Measurements from ENCODE around the gene CNGB1. TPM values are rescaled to one million over a fixed set of nuclear protein-coding genes. Genes with fewer than 3 reads are reported as not detected.
"Not testable (repeated sequence)": the region's sequence is repeated elsewhere in the genome, so short reads cannot be mapped to it uniquely, and the experiment has no call there.

CNGB1 gene
- total RNA-seq, 4 donors from 2014 or later: 0.14 to 1.9 (median 0.87) TPM

GRCh38 chr16:57876210-57876609 lies 94.7 kb downstream of the CNGB1 start:
- no peak for DNase-seq
- Histone ChIP-seq H3K4me3 (no peak overlapping the region), H3K27me3 (peaks cover 52% of the 10 kb centered on the region), H3K9me3 (no peaks in the 10 kb centered on the region), H3K36me3 (no peaks in the 10 kb centered on the region), H3K27ac (no peak overlapping the region), H3K4me1 (no peaks in the 10 kb centered on the region)
- in situ Hi-C loops (cut with MboI; ENCODE audit: low pct_ligation_motif_present in 1 of 4, low pct_unique_long_range_greater_than_20kb in 1 of 4, low sequenced_read_pairs in 3 of 4) (no loop called here), intact Hi-C loops (cut with DNase I; ENCODE audit: low total_unique reads) (no loop called here)
- WGBS, 2 donors (ENCODE audit: low coverage in 1 of 2): 65 to 69% methylated on average over 4 of the region's 4 CpGs
- no peak for TF ChIP-seq EP300 (IDR thresholded peaks at IDR 0.05; ENCODE audit: low read depth)
- no peak for TF ChIP-seq POLR2AphosphoS5 (IDR thresholded peaks at IDR 0.05)
- no peak for TF ChIP-seq POLR2A (IDR thresholded peaks at IDR 0.05)
- TF ChIP-seq, protein P1, sequence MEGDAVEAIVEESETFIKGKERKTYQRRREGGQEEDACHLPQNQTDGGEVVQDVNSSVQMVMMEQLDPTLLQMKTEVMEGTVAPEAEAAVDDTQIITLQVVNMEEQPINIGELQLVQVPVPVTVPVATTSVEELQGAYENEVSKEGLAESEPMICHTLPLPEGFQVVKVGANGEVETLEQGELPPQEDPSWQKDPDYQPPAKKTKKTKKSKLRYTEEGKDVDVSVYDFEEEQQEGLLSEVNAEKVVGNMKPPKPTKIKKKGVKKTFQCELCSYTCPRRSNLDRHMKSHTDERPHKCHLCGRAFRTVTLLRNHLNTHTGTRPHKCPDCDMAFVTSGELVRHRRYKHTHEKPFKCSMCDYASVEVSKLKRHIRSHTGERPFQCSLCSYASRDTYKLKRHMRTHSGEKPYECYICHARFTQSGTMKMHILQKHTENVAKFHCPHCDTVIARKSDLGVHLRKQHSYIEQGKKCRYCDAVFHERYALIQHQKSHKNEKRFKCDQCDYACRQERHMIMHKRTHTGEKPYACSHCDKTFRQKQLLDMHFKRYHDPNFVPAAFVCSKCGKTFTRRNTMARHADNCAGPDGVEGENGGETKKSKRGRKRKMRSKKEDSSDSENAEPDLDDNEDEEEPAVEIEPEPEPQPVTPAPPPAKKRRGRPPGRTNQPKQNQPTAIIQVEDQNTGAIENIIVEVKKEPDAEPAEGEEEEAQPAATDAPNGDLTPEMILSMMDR (IDR thresholded peaks at IDR 0.05): no peak

GRCh38 chr16:57875347-57875746 lies 95.6 kb downstream of the CNGB1 start:
- H3K36me3 ChIP-seq: no peaks in the 10 kb centered on the region
- no peaks in the 10 kb centered on the region for H3K9me3 ChIP-seq
- peaks cover 43% of the 10 kb centered on the region for H3K27me3 ChIP-seq
- intact Hi-C loops (cut with DNase I; ENCODE audit: low total_unique reads) (no loop called here), in situ Hi-C loops (cut with MboI; ENCODE audit: low pct_ligation_motif_present in 1 of 4, low pct_unique_long_range_greater_than_20kb in 1 of 4, low sequenced_read_pairs in 3 of 4) (no loop called here)
- TF ChIP-seq POLR2AphosphoS5 (IDR thresholded peaks at IDR 0.05) (no peak), EP300 (IDR thresholded peaks at IDR 0.05; ENCODE audit: low read depth) (no peak), POLR2A (IDR thresholded peaks at IDR 0.05) (no peak)
- TF ChIP-seq, protein P1 (IDR thresholded peaks at IDR 0.05): no peak
- no peak overlapping the region for H3K4me3 ChIP-seq
- no peaks in the 10 kb centered on the region for H3K4me1 ChIP-seq
- 63 to 79% methylated on average over 1 to 5 of the region's 5 CpGs for WGBS, 2 donors (ENCODE audit: low coverage in 1 of 2)
- H3K27ac ChIP-seq: no peak overlapping the region
- no peak for DNase-seq

GRCh38 chr16:57873218-57873617 lies 97.7 kb downstream of the CNGB1 start:
- no peak overlapping the region for H3K27ac ChIP-seq
- H3K9me3 ChIP-seq: no peaks in the 10 kb centered on the region
- in situ Hi-C loops (cut with MboI; ENCODE audit: low pct_ligation_motif_present in 1 of 4, low pct_unique_long_range_greater_than_20kb in 1 of 4, low sequenced_read_pairs in 3 of 4): no loop called here
- no peak overlapping the region for H3K4me3 ChIP-seq
- no peak for DNase-seq
- TF ChIP-seq, protein P1 (IDR thresholded peaks at IDR 0.05): no peak
- no peak for TF ChIP-seq POLR2AphosphoS5 (IDR thresholded peaks at IDR 0.05)
- TF ChIP-seq POLR2A (IDR thresholded peaks at IDR 0.05): no peak
- TF ChIP-seq EP300 (IDR thresholded peaks at IDR 0.05; ENCODE audit: low read depth): no peak
- H3K4me1 ChIP-seq: no peaks in the 10 kb centered on the region
- WGBS, 2 donors (ENCODE audit: low coverage in 1 of 2): 28 to 33% methylated on average over 1 to 11 of the region's 11 CpGs
- H3K36me3 ChIP-seq: no peaks in the 10 kb centered on the region
- intact Hi-C loops (cut with DNase I; ENCODE audit: low total_unique reads): no loop called here
- peaks cover 37% of the 10 kb centered on the region for H3K27me3 ChIP-seq

GRCh38 chr16:57872764-57873163 lies 98.2 kb downstream of the CNGB1 start:
- in situ Hi-C loops (cut with MboI; ENCODE audit: low pct_ligation_motif_present in 1 of 4, low pct_unique_long_range_greater_than_20kb in 1 of 4, low sequenced_read_pairs in 3 of 4); H3K27ac ChIP-seq; H3K36me3 ChIP-seq; DNase-seq; H3K4me1 ChIP-seq; intact Hi-C loops (cut with DNase I; ENCODE audit: low total_unique reads); H3K9me3 ChIP-seq; H3K4me3 ChIP-seq: not testable (repeated sequence)
- peaks cover 34% of the 10 kb centered on the region for H3K27me3 ChIP-seq
- WGBS, 2 donors (ENCODE audit: low coverage in 1 of 2): 80 to 81% methylated on average over 2 to 12 of the region's 12 CpGs

DNA sequence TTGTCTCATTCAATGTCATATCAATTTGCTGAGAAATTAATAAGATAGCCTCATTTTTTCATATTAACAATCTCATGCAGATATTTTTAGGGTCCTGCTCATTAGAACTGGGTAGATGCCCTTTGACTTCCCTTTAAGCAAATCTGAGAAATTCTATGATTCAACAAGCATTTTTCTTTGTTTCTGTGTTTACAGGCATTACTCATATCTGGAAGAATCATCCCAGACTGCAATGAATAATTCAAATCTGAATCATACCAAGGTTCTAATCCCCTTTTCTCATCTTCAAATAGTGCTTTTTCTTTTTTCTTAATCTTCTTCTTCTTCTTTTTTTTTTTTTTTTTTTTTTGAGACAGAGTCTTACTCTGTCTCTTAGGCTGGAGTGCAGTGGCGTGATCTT lies 99.5 kb downstream of the CNGB1 start:
- peaks cover 34% of the 10 kb centered on the region for H3K27me3 ChIP-seq
- in situ Hi-C loops (cut with MboI; ENCODE audit: low pct_ligation_motif_present in 1 of 4, low pct_unique_long_range_greater_than_20kb in 1 of 4, low sequenced_read_pairs in 3 of 4): no loop called here
- no peaks in the 10 kb centered on the region for H3K36me3 ChIP-seq
- DNase-seq: no peak
- WGBS, 2 donors (ENCODE audit: low coverage in 1 of 2): 67% methylated on average over 1 of the region's 1 CpG; no CpG with 5 or more reads in 1 of the 2 donors
- H3K9me3 ChIP-seq: no peaks in the 10 kb centered on the region
- intact Hi-C loops (cut with DNase I; ENCODE audit: low total_unique reads): no loop called here
- H3K4me3 ChIP-seq: no peak overlapping the region
- H3K27ac ChIP-seq: no peak overlapping the region
- H3K4me1 ChIP-seq: no peaks in the 10 kb centered on the region
- no peak for TF ChIP-seq POLR2A (IDR thresholded peaks at IDR 0.05)
- TF ChIP-seq, protein P1 (IDR thresholded peaks at IDR 0.05): no peak
- no peak for TF ChIP-seq EP300 (IDR thresholded peaks at IDR 0.05; ENCODE audit: low read depth)
- no peak for TF ChIP-seq POLR2AphosphoS5 (IDR thresholded peaks at IDR 0.05)
